ENCODE results near the gene PCSK6. TPM values are rescaled to one million over a fixed set of nuclear protein-coding genes. Genes with fewer than 3 reads are reported as not detected.
"Not testable (repeated sequence)": the region's sequence is repeated elsewhere in the genome, so short reads cannot be mapped to it uniquely, and the experiment has no call there.

Gene PCSK6
- total and polyA plus RNA-seq, 3 experiments from 2014 or later: 0.74 to 1.7 (median 0.95) TPM

GRCh38 chr15:101342056-101342455, 147.5 kb downstream of the PCSK6 start:
- ChIA-PET POLR2A (no interaction called here), CTCF (no interaction called here)
- no peaks in the 10 kb centered on the region for H3K36me3 Mint-ChIP-seq
- Histone ChIP-seq H3K36me3 (ENCODE audit: insufficient read depth, low read length) (no peaks in the 10 kb centered on the region), H3K4me3 (ENCODE audit: low read length) (no peak overlapping the region), H3K27me3 (ENCODE audit: insufficient read depth, low read length, poor library complexity, severe bottlenecking) (peaks cover 3% of the 10 kb centered on the region), H3K27ac (ENCODE audit: low read depth, low read length) (no peak overlapping the region), H3K4me1 (ENCODE audit: insufficient read depth, low read length) (no peaks in the 10 kb centered on the region), H3K9me3 (ENCODE audit: low read length) (no peaks in the 10 kb centered on the region)
- H3K27me3 Mint-ChIP-seq: peaks cover 38% of the 10 kb centered on the region in 2 donors
- H3K4me1 Mint-ChIP-seq: no peaks in the 10 kb centered on the region
- H3K4me3 Mint-ChIP-seq: no peak overlapping the region
- no peak overlapping the region for H3K27ac Mint-ChIP-seq
- H3K9me3 Mint-ChIP-seq: peaks cover 0 to 9% (median 5%) of the 10 kb centered on the region in 5 donors
- no peak for DNase-seq

- Histone ChIP-seq H3K4me3 (ENCODE audit: low read length) (no peak overlapping the region), H3K27ac (ENCODE audit: low read depth, low read length) (no peak overlapping the region), H3K9me3 (ENCODE audit: low read length) (peaks cover 5% of the 10 kb centered on the region), H3K27me3 (ENCODE audit: insufficient read depth, low read length, poor library complexity, severe bottlenecking) (no peaks in the 10 kb centered on the region), H3K36me3 (ENCODE audit: insufficient read depth, low read length) (no peaks in the 10 kb centered on the region), H3K4me1 (ENCODE audit: insufficient read depth, low read length) (peaks cover 7% of the 10 kb centered on the region)
- POLR2A ChIA-PET: no interaction called here
- Mint-ChIP-seq H3K27ac (no peak overlapping the region), H3K9me3 (peaks cover 4 to 25% (median 16%) of the 10 kb centered on the region in 5 donors), H3K4me1 (peaks cover 12 to 20% (median 17%) of the 10 kb centered on the region in 3 donors), H3K27me3 (peaks cover 19 to 31% of the 10 kb centered on the region in 2 donors), H3K4me3 (no peak overlapping the region), H3K36me3 (peaks cover 0 to under 1% (median 0%) of the 10 kb centered on the region in 3 donors)
- no peak for DNase-seq
- CTCF ChIA-PET: no interaction called here
These were observed 150.9 kb downstream of the PCSK6 start for GRCh38 chr15:101338502-101339057.

- Histone ChIP-seq H3K4me3 (ENCODE audit: low read length) (no peak overlapping the region), H3K27me3 (ENCODE audit: insufficient read depth, low read length, poor library complexity, severe bottlenecking) (no peaks in the 10 kb centered on the region), H3K36me3 (ENCODE audit: insufficient read depth, low read length) (no peaks in the 10 kb centered on the region), H3K9me3 (ENCODE audit: low read length) (peaks cover 10% of the 10 kb centered on the region), H3K27ac (ENCODE audit: low read depth, low read length) (no peak overlapping the region), H3K4me1 (ENCODE audit: insufficient read depth, low read length) (peaks cover 13% of the 10 kb centered on the region)
- Mint-ChIP-seq H3K9me3 (peaks cover 7 to 31% (median 19%) of the 10 kb centered on the region in 5 donors), H3K4me3 (no peak overlapping the region), H3K36me3 (peaks cover 0 to 6% (median 2%) of the 10 kb centered on the region in 3 donors), H3K4me1 (peaks cover 17 to 26% (median 23%) of the 10 kb centered on the region in 3 donors), H3K27ac (peak overlapping the region in 1 of 8 donors; percentile 71), H3K27me3 (peaks cover 19 to 31% of the 10 kb centered on the region in 2 donors)
- POLR2A ChIA-PET: no interaction called here
- CTCF ChIA-PET: no interaction called here
- DNase-seq: no peak
These were observed 151.5 kb downstream of the PCSK6 start for GRCh38 chr15:101337976-101338375.

GRCh38 chr15:101333907-101334789, 155.4 kb downstream of the PCSK6 start:
- not testable (repeated sequence) for H3K27me3 ChIP-seq (ENCODE audit: insufficient read depth, low read length, poor library complexity, severe bottlenecking); H3K36me3 Mint-ChIP-seq; H3K36me3 ChIP-seq (ENCODE audit: insufficient read depth, low read length)
- peak overlapping the region; percentile 3 for H3K4me3 ChIP-seq (ENCODE audit: low read length)
- Mint-ChIP-seq H3K27ac (peak overlapping the region; percentile 83 to 96 (median 92)), H3K4me1 (peaks cover 20 to 33% (median 24%) of the 10 kb centered on the region in 3 donors), H3K27me3 (peaks cover 4 to 13% of the 10 kb centered on the region in 2 donors), H3K9me3 (peaks cover 7 to 24% (median 18%) of the 10 kb centered on the region in 5 donors), H3K4me3 (peak overlapping the region in 3 of 7 donors; percentile 44 to 77 (median 57))
- peaks cover 17% of the 10 kb centered on the region for H3K4me1 ChIP-seq (ENCODE audit: insufficient read depth, low read length)
- peak; percentile 41 to 86 (median 67) for DNase-seq
- peaks cover 13% of the 10 kb centered on the region for H3K9me3 ChIP-seq (ENCODE audit: low read length)
- POLR2A ChIA-PET: interaction anchor here (0.6 kb wide), 2 partner anchors 14 to 39 kb away, joined by 3 read pairs; partner anchors contain the start of gene SNRPA1
- peak overlapping the region; percentile 79 for H3K27ac ChIP-seq (ENCODE audit: low read depth, low read length)
- CTCF ChIA-PET: interaction anchor here (1.0 to 2.1 kb wide), 3 partner anchors 14 to 307 kb away, joined by 3 to 5 read pairs (median 4); no protein-coding TSS in a partner anchor

GRCh38 chr15:101332061-101332467, 157.4 kb downstream of the PCSK6 start:
- peaks cover 5 to 14% of the 10 kb centered on the region in 2 donors for H3K27me3 Mint-ChIP-seq
- Histone ChIP-seq H3K4me3 (ENCODE audit: low read length) (no peak overlapping the region), H3K9me3 (ENCODE audit: low read length) (peaks cover 13% of the 10 kb centered on the region), H3K27me3 (ENCODE audit: insufficient read depth, low read length, poor library complexity, severe bottlenecking) (no peaks in the 10 kb centered on the region), H3K36me3 (ENCODE audit: insufficient read depth, low read length) (no peaks in the 10 kb centered on the region), H3K4me1 (ENCODE audit: insufficient read depth, low read length) (peaks cover 17% of the 10 kb centered on the region), H3K27ac (ENCODE audit: low read depth, low read length) (no peak overlapping the region)
- CTCF ChIA-PET: interaction anchor here (1.4 kb wide), 1 partner anchor 11 kb away, joined by 5 read pairs; no protein-coding TSS in a partner anchor
- no peak for DNase-seq
- H3K9me3 Mint-ChIP-seq: peaks cover 7 to 23% (median 18%) of the 10 kb centered on the region in 5 donors
- H3K4me3 Mint-ChIP-seq: no peak overlapping the region
- H3K27ac Mint-ChIP-seq: peak overlapping the region in 6 of 8 donors; percentile 42 to 95 (median 68)
- POLR2A ChIA-PET: no interaction called here
- H3K36me3 Mint-ChIP-seq: peaks cover 0 to 6% (median 2%) of the 10 kb centered on the region in 3 donors
- peaks cover 20 to 33% (median 24%) of the 10 kb centered on the region in 3 donors for H3K4me1 Mint-ChIP-seq

- Histone ChIP-seq H3K36me3 (ENCODE audit: insufficient read depth, low read length) (no peaks in the 10 kb centered on the region), H3K27me3 (ENCODE audit: insufficient read depth, low read length, poor library complexity, severe bottlenecking) (no peaks in the 10 kb centered on the region), H3K27ac (ENCODE audit: low read depth, low read length) (no peak overlapping the region), H3K4me3 (ENCODE audit: low read length) (no peak overlapping the region), H3K9me3 (ENCODE audit: low read length) (peaks cover 13% of the 10 kb centered on the region), H3K4me1 (ENCODE audit: insufficient read depth, low read length) (peaks cover 15% of the 10 kb centered on the region)
- H3K36me3 Mint-ChIP-seq: peaks cover 0 to 10% (median 2%) of the 10 kb centered on the region in 3 donors
- no peak overlapping the region for H3K4me3 Mint-ChIP-seq
- H3K4me1 Mint-ChIP-seq: peaks cover 16 to 23% (median 16%) of the 10 kb centered on the region in 3 donors
- H3K27me3 Mint-ChIP-seq: peaks cover 18% of the 10 kb centered on the region in 2 donors
- H3K27ac Mint-ChIP-seq: peak overlapping the region in 1 of 8 donors; percentile 58
- no peak for DNase-seq
- POLR2A ChIA-PET: no interaction called here
- CTCF ChIA-PET: no interaction called here
- peaks cover 3 to 17% (median 14%) of the 10 kb centered on the region in 5 donors for H3K9me3 Mint-ChIP-seq
These were observed 159.6 kb downstream of the PCSK6 start for GRCh38 chr15:101329867-101330380.

GRCh38 chr15:101329309-101329863, 160.1 kb downstream of the PCSK6 start:
- H3K4me3 Mint-ChIP-seq: peak overlapping the region in 1 of 7 donors; percentile 40
- Histone ChIP-seq H3K9me3 (ENCODE audit: low read length) (peaks cover 9% of the 10 kb centered on the region), H3K27me3 (ENCODE audit: insufficient read depth, low read length, poor library complexity, severe bottlenecking) (no peaks in the 10 kb centered on the region), H3K27ac (ENCODE audit: low read depth, low read length) (no peak overlapping the region), H3K4me1 (ENCODE audit: insufficient read depth, low read length) (peaks cover 10% of the 10 kb centered on the region), H3K36me3 (ENCODE audit: insufficient read depth, low read length) (no peaks in the 10 kb centered on the region), H3K4me3 (ENCODE audit: low read length) (no peak overlapping the region)
- no peak for DNase-seq
- ChIA-PET POLR2A (no interaction called here), CTCF (no interaction called here)
- H3K4me1 Mint-ChIP-seq: peaks cover 11 to 18% (median 11%) of the 10 kb centered on the region in 3 donors
- peaks cover 2 to 12% (median 9%) of the 10 kb centered on the region in 5 donors for H3K9me3 Mint-ChIP-seq
- H3K27ac Mint-ChIP-seq: no peak overlapping the region
- peaks cover 0 to 10% (median 2%) of the 10 kb centered on the region in 3 donors for H3K36me3 Mint-ChIP-seq
- peaks cover 21 to 23% of the 10 kb centered on the region in 2 donors for H3K27me3 Mint-ChIP-seq

All from CD8-positive, alpha-beta memory T cell (primary cell).